ENCODE data around the gene KCNQ1OT1.

Gene KCNQ1OT1

DNA sequence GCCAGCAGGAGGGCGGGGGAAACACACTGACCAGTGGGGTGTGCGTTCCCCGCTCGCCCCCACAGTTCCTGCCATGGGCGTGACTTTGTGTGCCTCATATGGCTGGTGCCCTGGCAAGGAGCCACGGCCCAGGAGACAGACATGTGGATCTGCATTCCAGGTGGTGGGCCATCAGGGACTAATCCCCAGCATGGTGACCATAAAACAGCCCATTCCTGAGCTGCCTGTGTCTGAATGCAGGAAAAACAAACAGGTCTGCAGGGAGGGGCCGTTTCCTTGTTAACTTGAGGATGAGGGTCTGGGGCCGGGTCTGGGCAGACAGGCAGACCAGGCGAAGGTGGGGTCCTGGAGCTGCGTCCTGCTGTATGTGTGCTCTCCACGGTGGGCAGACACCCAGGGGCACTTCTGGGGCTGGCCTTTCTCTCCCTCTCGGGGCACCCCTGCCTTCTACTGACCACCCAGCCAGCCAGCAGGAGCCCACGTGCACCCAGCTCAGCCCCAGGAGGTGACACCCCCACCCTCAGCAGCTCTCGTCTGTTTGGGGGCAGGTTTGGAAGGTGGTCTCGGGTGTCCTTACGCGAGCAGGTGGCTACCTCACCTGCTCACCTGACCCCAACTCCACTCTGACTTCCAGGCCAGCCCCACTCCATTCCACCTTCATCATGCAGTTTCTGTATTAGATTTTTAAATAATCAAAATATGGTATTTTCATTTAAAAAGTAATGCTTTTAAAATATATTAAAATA, 120.3 kb downstream of the KCNQ1OT1 start:
- no peak for DNase-seq

DNA sequence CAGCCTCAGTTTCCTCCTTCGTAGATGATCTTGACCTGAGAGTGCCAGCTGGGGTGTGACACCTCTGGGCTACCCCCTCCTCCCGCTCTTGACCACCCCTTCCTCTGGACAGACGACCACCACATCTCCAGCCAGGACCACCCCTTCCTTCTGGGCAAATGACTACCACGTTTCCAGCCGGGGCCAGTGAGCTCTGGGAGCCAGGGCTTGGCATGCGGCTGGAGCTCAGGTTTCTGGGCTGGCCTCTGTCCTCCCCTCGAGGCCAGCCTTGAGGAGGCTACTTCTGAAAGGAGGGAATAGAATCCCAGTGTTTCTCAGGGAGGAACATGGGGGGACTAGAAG, 120.9 kb downstream of the KCNQ1OT1 start:
- DNase-seq, result no peak

DNA sequence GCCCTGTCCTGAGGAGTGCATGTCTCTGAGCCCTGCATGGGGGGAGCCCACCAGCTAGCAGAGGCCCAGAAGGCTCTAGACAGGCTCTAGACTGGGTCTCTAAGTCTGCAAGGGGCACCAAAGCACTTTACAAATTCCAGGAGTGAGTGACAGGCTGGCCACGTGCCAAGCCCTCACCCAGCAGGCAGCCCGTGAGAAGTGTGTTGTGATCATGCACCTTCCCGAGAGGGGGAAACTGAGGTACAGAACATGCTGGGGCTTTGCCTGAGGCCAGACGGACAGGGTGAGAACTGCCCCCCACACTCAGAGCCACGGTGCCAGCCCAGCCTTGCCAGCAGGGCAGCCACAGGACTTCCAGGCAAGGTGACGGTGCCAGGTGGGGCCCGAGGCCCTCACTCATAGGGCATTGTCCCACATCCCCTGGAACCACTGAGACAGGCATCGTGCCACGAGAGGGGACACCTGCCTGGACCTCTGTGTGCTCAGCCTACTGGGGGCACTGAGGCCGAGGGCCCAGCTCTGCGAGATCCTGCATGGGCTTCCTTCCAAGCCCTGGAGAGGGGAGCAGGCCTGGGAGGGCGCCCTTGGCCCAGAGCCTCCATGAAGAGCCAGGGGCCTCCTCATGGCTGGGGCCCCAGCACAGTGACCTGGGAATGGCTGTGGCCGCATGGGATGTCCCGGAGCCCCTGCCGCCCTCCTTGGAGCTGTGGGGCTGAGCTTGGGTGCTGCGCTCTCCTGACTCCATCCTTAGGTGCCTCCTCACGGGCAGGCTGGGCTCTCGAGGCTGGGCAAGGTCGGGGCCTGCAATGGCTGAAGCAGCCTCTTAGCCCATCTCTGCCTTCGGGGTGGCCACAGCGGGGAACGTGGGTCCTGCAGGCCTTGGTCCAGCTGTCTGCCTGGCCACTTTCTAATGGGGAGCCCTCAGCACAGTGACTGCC, 121.5 kb downstream of the KCNQ1OT1 start:
- DNase-seq, result no peak

DNA sequence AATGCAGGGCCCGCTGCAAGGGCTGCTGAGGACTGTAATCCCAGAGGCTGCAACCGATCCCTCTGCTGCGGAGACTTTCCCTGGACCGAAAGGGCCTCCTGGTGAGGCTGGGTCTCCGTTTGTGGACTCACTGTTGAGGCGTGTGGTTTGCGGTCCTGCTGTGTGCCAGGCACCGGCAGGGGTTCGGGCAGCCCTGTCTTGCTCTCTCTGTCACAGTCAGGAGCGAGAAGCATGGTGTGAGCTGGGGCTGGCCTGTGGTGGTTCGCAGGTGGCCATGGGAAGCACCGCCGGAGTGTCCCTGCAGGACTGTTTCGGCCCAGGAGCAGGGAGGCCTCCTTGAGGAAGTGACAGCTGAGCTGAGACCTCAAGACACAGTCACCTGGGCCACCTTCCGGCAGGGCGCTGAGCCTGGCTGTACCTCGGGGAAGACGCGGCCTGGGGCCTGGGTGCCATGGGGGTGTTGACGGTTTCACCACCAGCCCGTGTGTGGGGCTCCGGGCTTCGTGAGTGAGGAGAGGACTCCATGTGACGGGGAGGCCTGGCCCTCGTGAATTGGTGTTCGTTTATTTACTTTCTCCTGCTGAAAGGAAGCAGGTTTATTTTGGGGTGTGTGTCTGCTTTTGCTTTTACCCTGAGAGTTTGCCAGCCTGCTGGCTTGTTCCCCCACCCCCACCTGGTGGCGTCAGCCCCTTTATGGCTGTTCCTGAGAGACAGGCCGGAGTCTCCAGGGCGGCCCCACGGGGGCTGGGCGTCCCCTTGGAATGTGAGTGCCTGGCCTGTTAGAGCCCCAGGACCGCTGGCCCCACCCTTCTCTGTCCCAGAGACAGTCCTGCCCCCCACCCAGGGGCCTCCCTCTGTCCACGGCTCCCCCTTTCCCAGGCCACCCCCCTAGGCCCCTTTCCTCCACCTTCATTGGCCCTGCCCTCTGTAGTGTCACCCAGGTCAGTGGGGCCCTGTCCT, 122.5 kb downstream of the KCNQ1OT1 start:
- DNase-seq, result no peak

- DNase-seq, result no peak
These were observed 123.2 kb downstream of the KCNQ1OT1 start for GRCh38 chr11:2576549-2576948.

GRCh38 chr11:2576111-2576510, 123.7 kb downstream of the KCNQ1OT1 start:
- DNase-seq, result no peak

DNA sequence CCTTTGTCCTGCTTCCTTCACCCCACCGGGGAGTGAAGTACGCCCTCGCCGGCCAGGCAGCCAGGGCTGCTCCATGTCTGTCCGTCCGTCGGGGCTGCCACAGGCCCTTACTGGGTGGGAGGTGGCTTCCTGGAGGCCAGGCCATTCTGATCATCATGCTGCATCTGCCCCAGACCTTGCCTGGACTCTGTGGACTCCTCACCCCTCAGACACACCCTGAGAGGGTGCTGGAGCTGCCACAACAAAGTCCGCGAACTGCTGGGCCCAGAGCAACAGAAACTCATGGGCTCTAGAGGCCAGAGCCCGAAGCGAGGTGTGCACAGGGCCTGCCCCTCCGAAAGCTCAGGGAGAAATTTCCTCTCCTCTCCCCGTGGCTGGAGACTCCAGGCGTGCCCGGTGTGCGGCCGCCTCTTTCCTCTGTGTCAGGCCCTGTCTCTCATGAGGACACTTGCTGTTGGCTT, 124.2 kb downstream of the KCNQ1OT1 start:
- DNase-seq, result no peak

DNA sequence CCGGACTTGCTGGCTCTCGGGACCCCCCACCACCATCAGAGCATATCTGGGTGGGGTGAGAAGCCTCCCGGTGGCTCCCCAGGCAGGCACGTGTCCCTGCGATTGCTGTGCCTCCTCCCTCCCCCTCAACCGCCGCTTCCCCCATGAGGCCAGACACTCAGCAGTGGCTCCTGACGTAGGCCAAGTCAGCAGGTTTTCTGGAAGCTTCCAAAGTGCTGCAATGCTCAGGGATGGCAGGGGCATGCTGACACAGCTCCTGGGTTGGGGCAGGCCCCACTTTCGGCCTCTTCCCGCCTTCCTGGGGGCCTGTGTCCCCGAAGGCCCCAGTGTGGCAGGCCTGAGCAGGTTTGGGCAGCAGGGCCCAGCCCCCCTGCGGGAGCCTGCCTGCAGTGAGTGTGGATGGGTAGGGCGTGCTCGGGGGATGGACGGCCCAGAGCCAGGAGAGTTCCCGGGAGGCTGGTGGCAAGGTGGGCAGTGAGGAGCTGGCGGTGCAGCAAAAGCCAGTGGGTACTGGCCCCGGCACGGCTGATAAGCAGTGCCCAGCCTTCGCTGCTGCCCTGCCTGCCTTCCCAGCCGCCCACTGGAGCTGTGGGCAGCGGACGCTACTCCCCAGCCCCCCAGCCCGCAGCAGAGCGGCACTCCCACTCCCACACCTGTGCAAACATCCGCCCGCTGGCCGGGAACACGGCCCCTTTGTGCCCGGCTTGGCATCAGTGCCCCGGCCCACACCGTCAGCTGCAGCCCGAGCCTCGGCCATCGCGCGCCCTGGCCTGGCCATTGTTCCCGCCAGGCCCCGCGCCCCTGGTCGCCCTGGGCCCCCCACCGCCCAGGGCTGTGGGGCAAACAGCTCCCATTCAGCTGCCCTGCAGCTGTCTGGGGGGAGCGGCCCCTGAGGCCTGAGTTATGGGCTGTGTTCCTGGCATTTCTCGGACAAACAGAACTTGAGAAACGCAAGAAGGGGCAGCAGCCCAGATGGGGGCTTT, 125.0 kb downstream of the KCNQ1OT1 start:
- no peak for DNase-seq

DNA sequence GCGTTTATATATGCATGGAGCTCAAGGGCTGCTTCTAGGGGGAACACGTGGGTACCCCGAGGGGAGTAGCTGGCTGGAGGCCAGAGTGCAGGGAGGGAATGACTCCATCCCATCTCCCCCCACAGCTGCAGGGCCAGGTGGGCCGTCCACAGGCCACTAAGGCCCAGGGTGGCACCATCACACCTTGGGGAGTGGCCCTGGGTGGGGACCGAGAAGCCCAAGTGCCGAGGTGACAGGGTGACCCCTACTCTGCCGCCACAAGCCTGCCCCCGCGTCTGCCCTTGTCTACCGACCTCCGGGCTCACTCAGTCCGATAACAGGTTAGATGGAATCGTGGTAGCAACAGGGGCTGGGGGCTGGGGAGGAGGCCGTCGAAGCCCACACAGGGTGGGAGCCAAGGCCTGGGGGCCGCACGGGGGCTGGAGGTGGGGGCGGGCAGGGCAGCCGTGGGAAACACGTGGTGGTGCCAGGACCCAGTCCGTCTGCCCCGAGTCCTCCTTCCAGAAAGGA, 125.7 kb downstream of the KCNQ1OT1 start:
- DNase-seq, result no peak

- DNase-seq, result no peak
These were observed 126.4 kb downstream of the KCNQ1OT1 start for GRCh38 chr11:2573240-2574042.

- DNase-seq, result no peak
These were observed 127.1 kb downstream of the KCNQ1OT1 start for GRCh38 chr11:2572491-2573239.

DNA sequence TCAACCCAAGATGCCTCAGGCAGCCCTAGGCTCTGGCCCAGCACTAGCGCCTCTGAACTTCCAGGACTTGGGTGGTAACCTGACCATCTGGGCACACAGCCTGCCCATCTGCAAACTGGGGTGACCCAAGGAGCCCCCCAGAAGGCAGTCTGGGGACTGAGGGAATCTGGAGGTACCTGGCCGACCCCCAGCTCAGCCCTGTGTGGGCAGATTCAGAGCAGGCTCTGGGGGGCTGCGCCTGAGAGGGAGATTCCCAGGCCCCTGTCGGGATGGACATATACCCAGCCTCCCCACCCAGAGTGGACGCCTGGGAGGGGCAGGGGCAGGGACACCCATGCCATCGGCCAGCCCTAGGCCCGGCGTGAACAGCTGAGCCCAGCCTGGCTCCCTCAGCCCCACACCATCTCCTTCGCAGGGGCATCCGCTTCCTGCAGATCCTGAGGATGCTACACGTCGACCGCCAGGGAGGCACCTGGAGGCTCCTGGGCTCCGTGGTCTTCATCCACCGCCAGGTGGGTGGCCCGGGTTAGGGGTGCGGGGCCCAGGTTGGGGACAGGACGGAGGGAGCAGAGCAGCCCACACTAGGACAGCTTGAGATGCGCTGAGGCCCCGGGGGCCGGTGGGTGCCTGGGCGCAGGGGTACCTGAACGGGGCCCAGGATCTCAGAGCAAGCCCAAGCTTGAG, 128.1 kb downstream of the KCNQ1OT1 start:
- no peak for DNase-seq

DNA sequence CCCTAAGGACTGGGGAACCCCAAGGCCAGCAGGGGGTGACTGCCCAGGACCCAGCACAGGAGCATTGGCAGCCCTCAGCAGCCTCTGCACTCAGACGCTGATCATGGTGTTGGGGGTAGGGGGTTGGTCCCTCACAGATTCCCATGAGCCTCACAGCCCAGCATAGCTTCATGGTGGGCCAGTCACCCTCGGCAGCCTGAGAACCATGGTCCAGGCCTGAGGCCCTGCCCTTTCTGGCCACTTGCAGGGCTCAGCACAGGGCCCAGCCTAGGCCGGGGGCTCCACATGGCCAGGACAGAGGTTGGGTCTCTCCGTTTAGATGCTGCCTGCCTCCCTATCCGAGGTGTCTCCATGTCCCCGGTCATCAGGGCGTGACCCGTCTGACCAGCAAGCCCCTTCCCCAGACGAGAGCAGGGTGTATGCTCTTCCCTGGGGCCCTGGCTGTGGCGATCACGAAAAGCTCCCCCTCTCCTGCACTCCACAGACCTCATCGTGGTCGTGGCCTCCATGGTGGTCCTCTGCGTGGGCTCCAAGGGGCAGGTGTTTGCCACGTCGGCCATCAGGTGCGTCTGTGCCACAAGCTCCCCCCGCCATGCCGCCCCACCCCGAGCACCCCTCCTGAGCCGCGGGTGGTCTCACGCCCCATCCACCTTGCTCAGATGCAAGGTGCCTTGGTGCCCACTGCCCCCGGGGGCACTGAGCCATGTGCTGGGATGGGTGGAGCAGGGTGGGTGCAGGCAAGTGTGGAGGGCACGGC, 128.8 kb downstream of the KCNQ1OT1 start:
- DNase-seq, result no peak

DNA sequence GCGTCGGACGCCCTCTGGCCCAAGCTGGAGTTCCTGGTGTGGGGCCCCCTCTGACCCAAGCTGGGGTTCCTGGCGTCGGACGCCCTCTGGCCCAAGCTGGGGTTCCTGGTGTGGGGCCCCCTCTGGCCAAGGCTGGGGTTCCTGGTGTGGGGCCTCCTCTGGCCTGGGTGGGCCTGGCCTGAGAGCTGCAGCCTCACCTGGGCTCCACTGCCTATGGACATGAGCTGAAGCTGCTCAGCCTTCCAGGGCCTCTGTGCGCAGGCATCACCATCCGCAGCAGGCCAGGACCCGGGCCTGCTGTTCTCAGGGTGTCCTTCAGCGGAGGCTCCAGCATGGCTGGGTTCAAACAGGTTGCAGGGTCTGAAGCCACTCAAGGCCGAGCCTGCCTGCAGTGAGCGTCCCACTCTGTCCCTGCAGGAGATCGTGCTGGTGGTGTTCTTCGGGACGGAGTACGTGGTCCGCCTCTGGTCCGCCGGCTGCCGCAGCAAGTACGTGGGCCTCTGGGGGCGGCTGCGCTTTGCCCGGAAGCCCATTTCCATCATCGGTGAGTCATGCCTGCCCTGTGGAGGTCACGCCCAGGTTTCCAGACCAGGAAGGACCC, 129.5 kb downstream of the KCNQ1OT1 start:
- DNase-seq, result no peak

DNA sequence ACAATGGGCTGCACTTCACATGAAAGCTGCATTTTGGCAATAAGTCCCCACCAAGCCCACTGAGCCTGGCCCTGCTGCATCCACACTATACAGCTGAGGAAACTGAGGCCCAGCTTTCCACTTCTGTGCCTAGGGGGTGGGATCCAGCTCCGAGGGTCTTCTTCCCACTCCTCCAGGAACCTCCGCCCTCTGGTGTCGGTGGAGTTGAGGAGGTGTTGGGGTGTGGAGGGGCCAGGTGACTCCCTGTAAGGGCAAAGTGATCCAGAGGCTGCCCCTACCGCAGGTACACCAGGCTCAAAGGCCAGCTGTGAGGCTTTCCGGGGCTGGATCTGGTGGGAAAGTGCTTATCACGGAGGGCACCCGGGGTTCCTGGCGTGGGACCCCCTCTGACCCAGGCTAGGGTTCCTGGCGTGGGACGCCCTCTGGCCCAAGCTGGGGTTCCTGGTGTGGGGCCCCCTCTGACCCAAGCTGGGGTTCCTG, 130.0 kb downstream of the KCNQ1OT1 start:
- no peak for DNase-seq

DNA sequence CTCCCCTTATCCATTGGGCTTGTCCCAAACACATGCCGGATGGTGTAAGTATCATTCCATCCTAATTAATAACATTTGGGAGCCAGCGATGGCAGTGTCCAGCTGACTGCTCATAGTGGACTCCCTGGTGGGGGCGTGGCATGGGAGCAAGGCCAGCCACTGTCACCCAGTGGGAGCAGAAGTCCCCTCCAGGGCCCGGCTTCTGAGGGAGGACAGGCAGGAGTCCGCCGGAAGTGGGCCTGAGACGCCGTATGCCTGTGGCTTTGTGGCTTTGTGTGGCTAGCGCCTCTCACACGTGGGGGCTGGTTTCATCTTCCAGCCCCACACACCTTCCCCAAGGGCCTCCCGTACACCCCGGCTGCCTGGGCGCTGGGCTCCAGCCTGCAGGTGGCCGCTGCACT, 130.5 kb downstream of the KCNQ1OT1 start:
- DNase-seq, result no peak

GRCh38 chr11:2567026-2567671, 132.6 kb downstream of the KCNQ1OT1 start:
- no peak for DNase-seq
